NB4 (cell line): Measurements from ENCODE around the gene EVI5.

Experiments
- MYC ChIP-seq: IDR thresholded peaks from 2 replicates; pipeline ENCODE4 v1.6.1; 2011; ENCODE audit warnings: low read depth, low read length
- POLR2A ChIP-seq: IDR thresholded peaks from 2 replicates; pipeline ENCODE4 v1.6.1; 2011; ENCODE audit warnings: mild to moderate bottlenecking; ENCODE audit not compliant: insufficient read length; ENCODE audit errors: extremely low read depth
- TF ChIP-seq, protein P1 (sequence below): IDR thresholded peaks from one replicate; pipeline ENCODE4 v1.5.1; 2012; ENCODE audit warnings: low read depth, low read length
- TF ChIP-seq, protein P2 (sequence below): IDR thresholded peaks from 2 replicates; pipeline ENCODE4 v1.6.1; 2011; ENCODE audit warnings: low read depth, low read length

DNA sequence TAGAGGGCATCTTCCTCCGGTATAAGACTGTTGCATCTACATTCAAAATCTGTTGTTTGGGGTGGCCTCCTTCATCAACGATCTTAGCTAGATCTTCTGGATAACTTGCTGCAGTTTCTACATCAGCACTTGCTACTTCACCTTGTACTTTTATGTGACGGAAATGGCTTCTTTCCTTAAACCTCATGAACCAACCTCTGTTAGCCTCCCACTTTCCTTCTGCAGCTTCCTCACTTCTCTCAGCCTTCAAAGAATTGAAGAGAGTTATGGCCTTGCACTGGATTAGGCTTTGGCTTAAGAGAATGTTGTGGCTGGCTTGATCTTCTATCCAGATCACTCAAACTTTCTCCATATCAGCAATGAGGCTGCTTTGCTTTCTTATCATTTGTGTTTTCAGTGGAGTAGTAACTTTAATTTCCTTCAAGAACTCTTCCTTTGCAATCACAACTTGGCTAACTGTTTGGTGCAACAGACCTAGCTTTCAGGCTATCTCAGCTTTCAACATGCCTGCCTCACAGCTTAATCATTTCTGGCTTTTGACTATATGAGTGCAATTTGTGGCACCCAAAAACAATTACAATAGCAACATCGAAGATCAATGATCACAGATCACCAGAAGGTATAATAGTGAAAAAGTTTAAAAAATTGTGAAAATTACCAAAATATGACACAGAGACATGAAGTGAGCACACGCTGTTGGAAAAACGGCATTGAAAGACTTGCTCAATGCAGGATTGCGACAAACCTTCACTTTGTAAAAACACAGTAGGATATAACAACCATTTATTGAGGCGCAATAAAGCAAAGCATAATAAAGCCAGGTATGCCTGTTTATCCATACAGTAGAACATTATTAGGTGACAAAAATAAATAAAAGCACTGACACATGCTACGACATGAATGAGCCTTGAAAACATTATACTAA is 241.5 kb downstream of the EVI5 start:
- TF ChIP-seq, protein P1, sequence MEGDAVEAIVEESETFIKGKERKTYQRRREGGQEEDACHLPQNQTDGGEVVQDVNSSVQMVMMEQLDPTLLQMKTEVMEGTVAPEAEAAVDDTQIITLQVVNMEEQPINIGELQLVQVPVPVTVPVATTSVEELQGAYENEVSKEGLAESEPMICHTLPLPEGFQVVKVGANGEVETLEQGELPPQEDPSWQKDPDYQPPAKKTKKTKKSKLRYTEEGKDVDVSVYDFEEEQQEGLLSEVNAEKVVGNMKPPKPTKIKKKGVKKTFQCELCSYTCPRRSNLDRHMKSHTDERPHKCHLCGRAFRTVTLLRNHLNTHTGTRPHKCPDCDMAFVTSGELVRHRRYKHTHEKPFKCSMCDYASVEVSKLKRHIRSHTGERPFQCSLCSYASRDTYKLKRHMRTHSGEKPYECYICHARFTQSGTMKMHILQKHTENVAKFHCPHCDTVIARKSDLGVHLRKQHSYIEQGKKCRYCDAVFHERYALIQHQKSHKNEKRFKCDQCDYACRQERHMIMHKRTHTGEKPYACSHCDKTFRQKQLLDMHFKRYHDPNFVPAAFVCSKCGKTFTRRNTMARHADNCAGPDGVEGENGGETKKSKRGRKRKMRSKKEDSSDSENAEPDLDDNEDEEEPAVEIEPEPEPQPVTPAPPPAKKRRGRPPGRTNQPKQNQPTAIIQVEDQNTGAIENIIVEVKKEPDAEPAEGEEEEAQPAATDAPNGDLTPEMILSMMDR, result no peak
- no peak for TF ChIP-seq MYC
- TF ChIP-seq POLR2A, result no peak
- TF ChIP-seq, protein P2, sequence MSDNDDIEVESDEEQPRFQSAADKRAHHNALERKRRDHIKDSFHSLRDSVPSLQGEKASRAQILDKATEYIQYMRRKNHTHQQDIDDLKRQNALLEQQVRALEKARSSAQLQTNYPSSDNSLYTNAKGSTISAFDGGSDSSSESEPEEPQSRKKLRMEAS, result peak; percentile 14; the same call in 1 of the 2 replicates
